ENCODE results near the gene CDK6.

DNA sequence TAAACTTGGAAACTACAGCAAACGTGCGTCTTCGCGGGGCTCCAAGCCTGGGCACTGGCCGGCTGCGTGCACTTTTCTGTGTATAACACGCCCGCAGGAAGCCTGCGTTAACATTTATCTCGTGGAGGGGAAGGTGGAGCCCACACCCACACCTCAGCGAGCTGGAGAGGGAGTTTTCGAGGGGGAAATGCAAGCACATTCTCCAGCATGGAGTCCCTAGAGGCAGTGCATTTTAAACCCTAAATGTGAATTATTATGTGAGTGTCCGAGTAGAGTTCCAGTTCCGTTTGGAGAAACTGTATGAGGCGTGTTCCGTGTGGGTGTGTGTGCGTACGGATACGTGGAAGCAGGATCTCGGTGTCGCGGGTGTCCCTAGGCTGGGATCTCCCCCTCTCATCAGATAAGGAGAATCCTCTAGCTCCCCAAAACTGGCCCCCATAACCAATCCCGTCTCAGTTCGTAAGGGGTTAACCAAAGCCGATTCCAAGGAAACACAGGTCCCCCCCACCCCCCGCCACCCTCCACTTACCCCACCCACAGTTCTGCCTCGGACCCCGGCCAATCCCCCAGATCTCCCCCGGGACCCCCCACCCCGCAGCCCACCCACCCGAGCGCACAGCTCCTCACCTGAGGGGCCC, 403 bp downstream of the CDK6 start:
- TF ChIP-seq CTCF (conservative IDR thresholded peaks at IDR 0.05 in 1 of 2, IDR thresholded peaks at IDR 0.05 in 1 of 2; ENCODE audit: extremely low read depth in 1 of 2, insufficient read depth in 1 of 2, low read depth in 1 of 2, low read length in 2 of 2) (no peak), EZH2 (IDR thresholded peaks at IDR 0.05; ENCODE audit: borderline replicate concordance, low read length) (no peak)

All from mammary epithelial cell (primary cell).